ENCODE results near the gene NMUR2.

GRCh38 chr5:152379331-152379730 lies 25.7 kb downstream of the NMUR2 start:
- TF ChIP-seq CTCF (IDR thresholded peaks at IDR 0.05): no peak; the same call in 1 of the 2 replicates
- no peak for TF ChIP-seq TCF7L2 (IDR thresholded peaks at IDR 0.05; ENCODE audit: low read depth, low read length)
- TF ChIP-seq POLR2AphosphoS5 (IDR thresholded peaks at IDR 0.05; ENCODE audit: low read depth, low read length): no peak
- TF ChIP-seq REST (IDR thresholded peaks at IDR 0.05; ENCODE audit: insufficient read depth in 1 of 2, low read depth in 2 of 2, low read length in 1 of 2): no peak

Data from Panc1 (cell line).